ENCODE measurements around the gene FAXDC2.

FAXDC2 gene

GRCh38 chr5:154795235-154795596 is 55.2 kb downstream of the FAXDC2 start:
- DNase-seq (ENCODE audit: low spot score) = no peak

- no peak for DNase-seq (ENCODE audit: low spot score)
These were observed 55.7 kb downstream of the FAXDC2 start for GRCh38 chr5:154794525-154795234.

DNA sequence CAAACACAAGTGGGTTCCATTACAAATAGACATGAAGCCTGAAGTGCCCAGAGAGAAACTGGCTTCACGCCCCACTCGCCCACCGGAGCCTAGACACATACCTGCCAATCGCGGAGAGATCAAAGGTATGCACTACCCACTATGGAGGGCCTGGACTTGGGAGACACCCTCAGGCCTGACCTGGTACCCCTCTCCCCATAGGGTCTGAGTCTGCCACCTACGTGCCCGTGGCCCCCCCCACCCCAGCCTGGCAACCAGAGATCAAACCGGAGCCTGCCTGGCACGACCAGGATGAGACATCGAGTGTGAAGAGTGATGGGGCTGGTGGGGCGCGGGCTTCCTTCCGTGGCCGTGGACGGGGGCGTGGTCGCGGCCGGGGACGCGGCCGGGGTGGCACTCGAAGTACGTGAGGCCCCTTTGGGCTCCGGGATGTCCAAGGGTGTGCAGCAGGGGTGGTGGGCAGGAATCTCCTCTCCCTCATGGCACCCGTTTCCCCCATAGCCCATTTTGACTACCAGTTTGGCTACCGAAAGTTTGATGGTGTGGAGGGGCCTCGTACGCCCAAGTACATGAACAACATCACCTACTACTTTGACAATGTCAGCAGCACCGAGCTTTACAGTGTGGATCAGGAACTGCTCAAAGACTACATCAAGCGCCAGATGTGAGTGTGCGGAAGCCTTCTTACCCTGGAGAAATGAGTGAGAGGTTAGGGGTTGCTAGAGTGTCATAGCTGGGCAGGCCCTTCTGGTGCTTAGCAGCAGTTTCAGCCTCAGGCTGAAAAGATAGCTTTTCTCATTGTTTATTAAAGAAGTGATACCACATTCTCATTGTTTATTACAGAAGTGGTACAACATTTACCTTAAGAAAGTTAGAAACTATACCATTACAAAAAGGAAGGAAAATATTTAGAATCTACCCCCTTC is 56.5 kb downstream of the FAXDC2 start:
- DNase-seq (ENCODE audit: low spot score) = no peak

DNA sequence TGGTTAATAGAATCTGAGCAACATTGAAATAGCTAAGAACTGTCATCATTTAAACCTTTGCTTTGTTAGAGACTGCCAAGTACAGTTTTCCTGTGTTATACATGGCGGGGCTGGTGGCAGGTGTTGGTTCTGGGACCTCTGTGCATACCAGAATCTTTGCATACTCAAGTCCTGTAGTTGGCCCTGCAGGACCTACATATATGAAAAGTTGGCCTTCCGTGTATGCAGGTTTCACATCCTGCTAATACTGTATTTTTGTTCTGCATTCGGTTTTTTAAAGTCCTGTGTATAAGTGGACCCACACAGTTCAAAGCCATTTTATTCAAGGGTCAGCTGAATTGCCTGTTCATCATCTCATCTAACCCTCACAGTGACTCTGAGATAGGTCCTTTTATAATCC is 58.9 kb downstream of the FAXDC2 start:
- no peak for DNase-seq (ENCODE audit: low spot score)

DNA sequence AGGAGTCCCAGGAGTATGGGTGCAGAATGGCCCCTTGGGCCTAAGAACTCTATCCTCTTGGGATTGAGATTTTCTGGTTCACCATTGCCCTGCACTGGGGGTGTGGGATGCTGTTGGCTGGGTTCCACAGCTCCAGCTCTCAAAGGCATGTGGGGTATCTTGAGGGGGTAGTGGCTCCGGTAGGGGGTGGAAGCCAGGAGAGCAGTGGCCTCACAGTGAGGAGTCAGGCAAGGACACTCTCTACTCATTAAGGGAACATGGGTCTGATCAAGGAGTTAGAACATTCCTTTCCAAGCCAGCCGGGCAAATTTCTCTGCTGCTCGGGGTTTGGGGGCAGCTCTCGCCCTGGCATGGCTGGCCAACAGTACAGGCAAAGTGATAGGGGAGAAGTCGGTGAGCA is 62.2 kb downstream of the FAXDC2 start:
- DNase-seq (ENCODE audit: low spot score) = no peak

GRCh38 chr5:154786414-154786813 is 64.0 kb downstream of the FAXDC2 start:
- no peak for DNase-seq (ENCODE audit: low spot score)

DNA sequence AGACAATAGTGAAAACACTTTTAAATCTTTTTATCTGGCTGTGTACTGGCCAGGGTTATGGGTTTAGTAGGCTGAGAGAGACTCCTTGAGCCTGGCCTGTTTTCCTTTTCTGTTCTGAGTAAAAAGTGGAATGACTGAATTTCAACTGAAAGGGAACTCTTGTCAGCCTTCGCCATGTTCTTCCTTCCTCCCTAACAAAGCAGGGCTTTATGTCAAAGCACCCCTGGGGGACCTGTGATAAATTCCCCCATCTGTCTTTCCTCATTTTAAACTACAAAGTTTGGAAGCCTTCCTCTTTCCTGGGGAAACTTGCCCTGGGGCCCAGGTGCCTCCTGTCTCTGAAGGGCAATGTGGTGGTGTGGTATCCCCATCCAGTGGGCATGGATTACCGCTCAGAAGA is 65.5 kb downstream of the FAXDC2 start:
- DNase-seq (ENCODE audit: low spot score) = no peak

GRCh38 chr5:154783774-154784460 is 66.5 kb downstream of the FAXDC2 start:
- DNase-seq (ENCODE audit: low spot score) = no peak

DNA sequence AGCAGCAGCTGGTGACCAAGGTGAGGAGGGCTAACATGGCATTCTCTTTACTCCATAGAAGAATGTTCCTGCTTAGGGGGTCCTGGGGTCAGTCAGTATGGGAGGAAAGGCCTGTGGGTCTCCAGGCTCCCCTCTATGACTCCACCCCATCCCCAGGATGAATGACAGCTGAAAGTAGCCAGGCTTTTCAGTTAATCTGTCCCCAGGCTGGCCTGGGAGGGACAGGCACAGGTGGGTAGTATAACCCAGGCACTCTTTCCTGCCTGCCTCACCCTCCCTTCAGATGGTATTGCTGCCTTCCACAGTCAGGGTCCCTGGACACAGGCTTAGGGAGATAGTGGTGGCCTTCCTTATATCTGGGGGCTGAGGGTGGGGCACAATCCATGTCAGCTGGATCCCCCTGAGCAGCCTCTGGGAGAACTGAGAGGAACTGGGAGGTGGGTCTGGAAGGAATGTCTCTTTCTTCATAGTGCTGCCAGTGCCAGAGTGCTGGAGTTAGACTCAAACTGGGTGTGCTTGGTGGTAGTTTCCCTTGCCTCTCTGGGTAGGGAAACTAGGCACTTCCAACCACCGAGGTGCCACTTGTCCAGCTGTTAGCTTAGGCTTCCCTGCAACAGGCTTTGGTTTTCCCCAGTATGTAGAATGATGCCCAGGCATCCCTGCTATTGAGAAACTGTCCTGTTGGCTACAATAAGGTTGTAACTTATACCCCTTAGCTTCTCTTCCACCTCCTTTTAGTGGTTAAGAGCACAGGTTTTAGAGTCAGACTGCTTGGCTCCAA is 67.4 kb downstream of the FAXDC2 start:
- DNase-seq (ENCODE audit: low spot score) = no peak

GRCh38 chr5:154782326-154782725 is 68.1 kb downstream of the FAXDC2 start:
- DNase-seq (ENCODE audit: low spot score) = no peak

- DNase-seq (ENCODE audit: low spot score) = no peak
These were observed 70.3 kb downstream of the FAXDC2 start for GRCh38 chr5:154780128-154780527.

DNA sequence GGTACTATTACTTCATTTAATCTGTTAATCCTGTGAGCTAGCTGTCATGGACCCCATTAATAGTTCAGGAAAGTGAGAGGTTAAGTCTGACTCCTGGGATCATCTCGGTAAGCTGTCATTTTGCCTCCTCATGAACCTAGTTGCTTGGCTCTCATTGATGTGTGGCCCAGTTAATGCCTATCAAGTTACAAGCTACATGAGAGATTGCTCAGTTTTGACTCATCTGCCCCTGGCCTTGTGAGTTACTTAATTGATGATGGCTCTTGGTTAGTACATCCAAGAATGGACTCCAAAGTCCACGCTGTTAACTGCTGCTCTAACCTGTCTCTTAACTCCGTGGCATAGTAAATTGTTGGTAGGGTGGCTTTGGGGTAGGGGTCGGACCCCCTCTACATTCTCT is 71.3 kb downstream of the FAXDC2 start:
- DNase-seq (ENCODE audit: low spot score) = peak; percentile 42

DNA sequence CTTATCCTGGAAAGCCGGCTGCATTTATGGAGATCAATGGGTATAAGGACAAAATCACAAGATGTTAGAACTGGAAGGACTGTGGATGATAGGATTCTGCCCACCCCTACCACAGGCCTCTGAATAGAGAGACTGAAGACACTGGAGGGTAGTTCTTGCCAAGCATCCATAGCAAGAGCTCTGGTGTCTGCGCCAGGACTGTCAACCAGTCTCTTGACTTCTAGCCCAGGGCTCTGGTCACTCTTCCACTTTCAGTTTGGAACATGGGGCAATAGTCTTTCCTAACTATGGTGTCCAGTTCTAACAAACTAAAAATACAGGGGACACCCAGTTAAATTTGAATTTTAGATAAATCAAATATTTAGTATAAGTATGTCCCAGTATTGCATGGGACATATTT is 71.9 kb downstream of the FAXDC2 start:
- DNase-seq (ENCODE audit: low spot score) = no peak

DNA sequence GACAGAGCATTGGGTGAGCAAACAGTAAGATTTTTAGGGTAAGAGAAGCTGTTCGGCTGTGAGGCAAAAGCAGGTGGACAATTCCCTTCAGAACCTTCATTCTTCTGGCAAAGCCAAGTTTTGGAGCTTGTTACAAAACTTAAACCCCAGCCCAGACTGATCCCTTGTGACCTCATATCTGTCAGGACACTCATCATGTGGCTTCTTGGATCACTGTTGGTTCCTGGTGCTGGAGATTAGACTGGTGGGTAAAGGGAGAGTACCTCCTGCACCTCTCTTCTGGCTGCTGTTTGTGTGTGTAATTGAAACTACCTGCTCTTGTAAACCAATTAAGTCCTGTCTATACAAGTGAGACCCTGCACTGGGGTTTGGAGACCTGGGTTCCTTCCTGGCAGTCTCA is 74.2 kb downstream of the FAXDC2 start:
- no peak for DNase-seq (ENCODE audit: low spot score)

DNA sequence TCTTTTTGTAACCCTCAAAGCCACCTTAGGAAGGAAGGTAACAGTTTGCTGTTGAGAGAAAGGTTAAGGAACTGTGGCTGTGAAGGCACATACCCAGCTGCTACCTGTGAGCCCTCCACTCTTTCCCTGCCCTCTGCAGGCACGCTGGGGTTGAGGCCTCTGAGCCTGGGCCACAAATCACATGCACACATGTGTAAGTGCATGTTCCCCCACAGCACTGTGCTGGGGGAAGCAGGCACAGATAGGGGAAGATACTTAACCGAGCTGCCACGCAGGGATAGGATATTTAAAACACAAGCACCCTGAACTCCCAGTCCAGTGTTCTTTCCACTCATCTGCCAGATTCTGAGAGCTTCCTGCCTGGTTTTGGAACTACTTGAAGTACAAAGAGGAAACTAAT is 77.1 kb downstream of the FAXDC2 start:
- DNase-seq (ENCODE audit: low spot score) = no peak

GRCh38 chr5:154771383-154771901 is 79.0 kb downstream of the FAXDC2 start:
- no peak for DNase-seq (ENCODE audit: low spot score)

- no peak for DNase-seq (ENCODE audit: low spot score)
These were observed 80.3 kb downstream of the FAXDC2 start for GRCh38 chr5:154770111-154770510.
